GM19240 (cell line): Measurements from ENCODE around the gene VILL.
"Not testable (repeated sequence)": the region's sequence is repeated elsewhere in the genome, so short reads cannot be mapped to it uniquely, and the experiment has no call there.

ENCODE experiments used
- DNase-seq: peaks from one replicate; pipeline ENCODE4 v3.0.0; 2011; ENCODE audit warnings: low spot score; ENCODE audit not compliant: insufficient read length

The VILL gene

GRCh38 chr3:37963016-37963415, 27.6 kb upstream of the VILL start:
- DNase-seq, result no peak

DNA sequence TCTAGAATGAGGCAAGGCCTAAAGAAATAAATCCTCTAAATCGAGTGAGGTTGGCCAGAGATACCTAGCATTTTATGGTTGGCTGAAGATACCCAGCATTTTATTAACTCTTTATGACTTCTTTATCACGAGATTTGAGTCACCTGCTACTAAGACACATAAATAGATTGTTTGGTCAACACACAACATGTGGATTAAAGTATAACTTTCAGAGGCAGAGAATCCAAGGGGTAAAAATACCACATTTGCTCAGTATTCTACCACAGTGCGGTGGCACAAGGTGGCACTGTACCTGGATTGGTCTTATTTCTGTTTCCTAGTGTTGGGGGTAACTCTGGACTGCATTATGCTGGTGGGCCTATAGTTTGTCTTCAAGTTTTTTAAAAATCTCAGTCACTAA, 27.0 kb upstream of the VILL start:
- no peak for DNase-seq

GRCh38 chr3:37964146-37964545, 26.4 kb upstream of the VILL start:
- no peak for DNase-seq

DNA sequence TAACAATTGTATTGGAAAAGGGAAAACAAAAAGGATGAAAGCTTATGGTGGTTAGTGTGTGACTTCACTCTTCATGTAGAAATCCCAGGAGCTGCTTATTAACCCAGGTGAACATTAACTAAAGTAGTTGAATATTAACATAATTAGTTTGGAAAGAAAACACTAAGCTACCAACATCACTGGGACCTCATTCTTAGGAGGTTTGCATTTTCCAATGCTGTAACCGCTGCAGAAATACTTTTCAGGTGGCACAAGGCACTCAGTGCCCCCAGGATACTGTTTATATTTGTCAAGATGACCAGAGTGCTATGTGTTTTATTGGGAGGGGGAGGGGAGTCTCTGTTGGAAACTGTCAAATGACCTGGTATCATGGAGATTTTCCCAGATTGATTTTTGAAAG, 25.9 kb upstream of the VILL start:
- DNase-seq, result no peak

GRCh38 chr3:37967260-37967881, 23.2 kb upstream of the VILL start:
- peak; percentile 35 for DNase-seq

GRCh38 chr3:37968199-37968598, 22.4 kb upstream of the VILL start:
- no peak for DNase-seq

GRCh38 chr3:37968813-37969595, 21.6 kb upstream of the VILL start:
- no peak for DNase-seq

GRCh38 chr3:37969596-37970100, 20.9 kb upstream of the VILL start:
- DNase-seq, result no peak

- DNase-seq, result no peak
These were observed 19.8 kb upstream of the VILL start for GRCh38 chr3:37970802-37971201.

DNA sequence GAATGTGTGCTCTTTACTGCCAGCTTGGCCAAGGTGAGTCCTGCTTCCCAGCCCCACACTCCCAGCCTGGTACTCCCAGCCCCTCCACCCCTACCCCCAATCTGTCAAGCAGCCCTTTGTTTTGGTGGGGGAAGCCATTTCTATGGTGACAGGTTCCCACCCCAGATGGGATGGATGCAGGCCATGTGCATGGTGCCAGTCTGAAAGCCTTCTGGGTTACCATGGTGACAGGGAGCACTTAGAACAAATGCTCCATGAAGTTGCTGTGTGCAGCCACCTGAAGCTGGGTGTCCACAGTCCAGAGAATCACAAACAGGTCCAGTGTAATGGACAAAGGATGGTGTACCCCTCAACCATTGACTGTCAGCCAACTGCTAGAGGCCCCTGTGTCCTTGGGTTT, 19.1 kb upstream of the VILL start:
- DNase-seq, result no peak

DNA sequence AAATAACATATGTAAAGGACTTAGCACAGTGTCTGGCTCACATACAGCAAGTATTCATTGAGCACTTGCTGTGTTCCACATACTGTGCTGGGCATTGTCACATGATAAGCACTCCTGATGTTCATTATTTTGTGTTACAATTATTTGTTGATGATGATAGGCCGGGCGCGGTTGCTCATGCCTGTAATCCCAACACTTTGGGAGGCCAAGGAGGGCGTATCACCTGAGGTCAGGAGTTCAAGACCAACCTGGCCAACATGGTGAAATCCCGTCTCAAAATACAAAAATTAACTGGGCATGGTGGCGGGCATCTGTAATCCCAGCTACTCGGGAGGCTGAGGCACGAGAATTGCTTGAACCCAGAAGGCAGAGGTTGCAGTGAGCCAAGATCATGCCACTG, 18.5 kb upstream of the VILL start:
- not testable (repeated sequence) for DNase-seq

GRCh38 chr3:37973246-37974054, 17.1 kb upstream of the VILL start:
- no peak for DNase-seq

GRCh38 chr3:37974121-37975083, 16.2 kb upstream of the VILL start:
- peak; percentile 57 for DNase-seq

GRCh38 chr3:37979541-37980461, 10.8 kb upstream of the VILL start:
- DNase-seq, result no peak

DNA sequence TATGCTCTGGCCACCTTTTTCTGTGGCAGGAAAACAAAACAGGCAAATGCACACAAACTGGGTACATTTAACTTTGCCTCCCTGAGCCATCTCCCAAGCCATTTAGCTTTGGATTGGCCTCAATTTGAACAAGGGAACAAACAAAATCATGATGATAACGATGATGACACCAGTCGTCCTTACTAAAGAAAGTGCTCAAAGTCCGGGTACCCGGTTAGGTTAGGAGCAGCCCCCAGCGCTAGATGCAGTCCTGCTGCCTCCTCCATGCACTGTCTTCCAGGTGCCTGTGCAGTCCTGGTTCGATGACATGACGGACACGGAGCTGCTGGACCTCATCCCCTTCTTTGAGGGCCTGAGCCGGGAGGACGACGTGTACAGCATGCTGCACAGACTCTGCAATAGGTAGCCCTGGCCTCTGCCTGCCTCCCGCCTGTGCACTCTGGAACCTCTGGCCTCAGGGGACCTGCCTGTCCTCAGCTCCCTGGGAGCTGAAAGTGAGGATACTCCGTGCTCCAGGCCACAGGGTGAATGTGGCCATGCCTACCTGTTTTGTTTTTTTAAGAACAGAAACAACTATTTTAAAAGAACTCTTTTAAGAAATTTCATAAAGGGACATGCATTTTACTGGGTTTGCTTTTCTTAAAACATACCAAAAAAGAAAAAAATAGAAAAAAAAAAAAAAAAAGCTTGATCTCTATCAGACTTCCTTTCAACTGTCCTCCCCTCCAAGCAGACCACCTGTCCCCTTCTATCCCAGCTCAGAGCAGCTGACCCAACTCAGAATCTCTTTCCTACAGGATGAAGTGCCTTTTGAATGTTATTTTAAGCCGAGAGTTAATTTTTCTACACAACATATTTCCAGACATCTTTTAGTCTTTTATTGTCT, 9.9 kb upstream of the VILL start:
- no peak for DNase-seq

GRCh38 chr3:37981348-37981664, 9.3 kb upstream of the VILL start:
- DNase-seq, result no peak

GRCh38 chr3:37982331-37982730, 8.3 kb upstream of the VILL start:
- DNase-seq, result no peak

- no peak for DNase-seq
These were observed 6.5 kb upstream of the VILL start for GRCh38 chr3:37984051-37984450.

- no peak for DNase-seq
These were observed 6.0 kb upstream of the VILL start for GRCh38 chr3:37984596-37984995.
